SK-N-SH treated with all-trans-retinoic acid at 6 μM for 48 hours (cell line): ENCODE measurements around the gene LINGO1.

ENCODE experiments used
- ATAC-seq: fragments of 200-7000 bp; cut with Tn5 transposase; 3 replicates; pipeline ENCODE4 v1.9.1; 2020; ENCODE audit warnings: mild to moderate bottlenecking, moderate library complexity
- ARNTL ChIP-seq: fragments of 450-650 bp; formaldehyde crosslinking; IDR thresholded peaks from 2 replicates; pipeline ENCODE4 v1.5.0; 2020; ENCODE audit warnings: low read depth, mild to moderate bottlenecking, moderate library complexity, borderline replicate concordance
- CSDC2 ChIP-seq: fragments of 250-450 bp; sonication (Bioruptor Pico); IDR thresholded peaks from 2 replicates; pipeline ENCODE4 v1.5.0; 2020; ENCODE audit warnings: mild to moderate bottlenecking, moderate library complexity
- ESRRG ChIP-seq: fragments of 250-450 bp; sonication (Bioruptor Pico); IDR thresholded peaks from 2 replicates; pipeline ENCODE4 v1.6.1; 2021; ENCODE audit warnings: mild to moderate bottlenecking
- GLIS3 ChIP-seq: fragments of 250-450 bp; sonication (Bioruptor Pico); IDR thresholded peaks from 2 replicates; pipeline ENCODE4 v1.5.0; 2020; ENCODE audit warnings: mild to moderate bottlenecking, moderate library complexity
- ISL1 ChIP-seq: fragments of 250-450 bp; sonication (Bioruptor Pico); IDR thresholded peaks from 2 replicates; pipeline ENCODE4 v2.1.2; 2022; ENCODE audit warnings: mild to moderate bottlenecking, moderate library complexity
- PPARA ChIP-seq: fragments of 250-450 bp; sonication (Bioruptor Pico); IDR thresholded peaks from 2 replicates; pipeline ENCODE4 v1.5.0; 2020; ENCODE audit warnings: mild to moderate bottlenecking, borderline replicate concordance
- RARB ChIP-seq: fragments of 250-450 bp; sonication (Bioruptor Pico); IDR thresholded peaks from 2 replicates; pipeline ENCODE4 v1.8.0; 2021; ENCODE audit warnings: mild to moderate bottlenecking, moderate library complexity
- SNAI2 ChIP-seq: fragments of 250-450 bp; sonication (Bioruptor Pico); IDR thresholded peaks from 2 replicates; pipeline ENCODE4 v1.5.0; 2020; ENCODE audit warnings: mild to moderate bottlenecking, moderate library complexity
- TCF4 ChIP-seq: fragments of 250-450 bp; sonication (Bioruptor Pico); IDR thresholded peaks from 2 replicates; pipeline ENCODE4 v1.8.0; 2021; ENCODE audit warnings: mild to moderate bottlenecking, moderate library complexity, borderline replicate concordance
- ZC3H10 ChIP-seq: fragments of 250-450 bp; sonication (Bioruptor Pico); IDR thresholded peaks from 2 replicates; pipeline ENCODE4 v1.5.1; 2021; ENCODE audit warnings: mild to moderate bottlenecking, moderate library complexity
- ZFP3 ChIP-seq: fragments of 250-450 bp; sonication (Bioruptor Pico); IDR thresholded peaks from 2 replicates; pipeline ENCODE4 v1.5.0; 2020; ENCODE audit warnings: mild to moderate bottlenecking, moderate library complexity
- ZFP30 ChIP-seq: fragments of 450-650 bp; formaldehyde crosslinking; IDR thresholded peaks from 2 replicates; pipeline ENCODE4 v1.5.0; 2022; ENCODE audit warnings: mild to moderate bottlenecking, moderate library complexity
- ZNF565 ChIP-seq: fragments of 450-650 bp; formaldehyde crosslinking; conservative IDR thresholded peaks from 2 replicates; pipeline ENCODE4 v1.5.0; 2020; ENCODE audit warnings: low read depth, mild to moderate bottlenecking, moderate library complexity
- ZNF70 ChIP-seq: fragments of 450-650 bp; formaldehyde crosslinking; IDR thresholded peaks from 2 replicates; pipeline ENCODE4 v1.5.0; 2020; ENCODE audit warnings: mild to moderate bottlenecking, moderate library complexity
- TF ChIP-seq, protein P1 (sequence below): fragments of 250-450 bp; sonication (Bioruptor Pico); IDR thresholded peaks from 2 replicates; pipeline ENCODE4 v1.5.1; 2021; ENCODE audit warnings: mild to moderate bottlenecking, moderate library complexity
- TF ChIP-seq, protein P2 (sequence below): fragments of 250-450 bp; sonication (Bioruptor Pico); IDR thresholded peaks from 2 replicates; pipeline ENCODE4 v1.5.0; 2020; ENCODE audit warnings: mild to moderate bottlenecking, moderate library complexity
- TF ChIP-seq, protein P3 (sequence below): fragments of 250-450 bp; sonication (Bioruptor Pico); IDR thresholded peaks from 2 replicates; pipeline ENCODE4 v1.5.1; 2020; ENCODE audit warnings: low read depth, mild to moderate bottlenecking, moderate library complexity
- TF ChIP-seq, protein P4 (sequence below): fragments of 250-450 bp; sonication (Bioruptor Pico); IDR thresholded peaks from 2 replicates; pipeline ENCODE4 v1.8.0; 2020; ENCODE audit warnings: mild to moderate bottlenecking, moderate library complexity, borderline replicate concordance

Gene LINGO1

DNA sequence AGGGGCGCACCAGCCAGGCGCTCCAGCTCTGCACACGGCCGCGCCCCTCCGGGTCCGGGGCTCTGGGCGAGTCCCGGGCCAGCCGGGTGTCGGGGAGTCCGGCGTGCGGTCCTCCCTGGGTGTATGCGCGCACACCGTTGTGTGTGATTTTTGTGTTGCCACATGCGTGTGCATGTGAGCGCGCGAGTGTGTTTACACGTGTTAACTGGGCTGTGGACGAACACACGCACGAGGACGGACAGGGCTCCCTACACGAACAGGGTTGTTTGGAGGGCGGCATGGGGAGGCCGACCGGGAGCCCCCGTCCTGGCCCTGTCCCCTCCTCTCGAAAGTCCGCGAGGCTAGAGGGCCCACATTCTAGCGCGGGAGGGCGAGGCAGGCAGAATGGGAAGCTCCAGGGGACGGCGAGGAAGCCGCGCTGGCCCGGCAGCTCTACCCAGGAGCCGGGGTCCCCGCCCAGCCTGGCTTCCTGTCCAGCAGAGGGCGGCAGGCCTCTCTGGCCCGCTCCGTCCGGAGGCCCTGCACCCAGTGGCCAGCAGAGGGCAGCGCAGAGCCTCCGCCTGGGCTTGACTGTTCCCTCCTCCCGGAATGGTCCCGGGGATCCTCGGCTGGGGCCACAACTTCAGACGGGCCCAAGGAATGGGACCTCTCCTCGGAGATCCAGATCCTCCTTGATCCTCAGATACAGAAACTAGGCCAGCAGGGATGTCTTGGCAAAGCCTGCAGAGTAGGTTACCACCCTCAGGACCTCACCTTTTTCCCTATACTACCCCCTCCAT is 611 bp upstream of the LINGO1 start:
- ATAC-seq: peak; percentile 97
- no peak for TF ChIP-seq GLIS3
- no peak for TF ChIP-seq ARNTL (CRISPR knock-in tag)
- TF ChIP-seq, protein P1, sequence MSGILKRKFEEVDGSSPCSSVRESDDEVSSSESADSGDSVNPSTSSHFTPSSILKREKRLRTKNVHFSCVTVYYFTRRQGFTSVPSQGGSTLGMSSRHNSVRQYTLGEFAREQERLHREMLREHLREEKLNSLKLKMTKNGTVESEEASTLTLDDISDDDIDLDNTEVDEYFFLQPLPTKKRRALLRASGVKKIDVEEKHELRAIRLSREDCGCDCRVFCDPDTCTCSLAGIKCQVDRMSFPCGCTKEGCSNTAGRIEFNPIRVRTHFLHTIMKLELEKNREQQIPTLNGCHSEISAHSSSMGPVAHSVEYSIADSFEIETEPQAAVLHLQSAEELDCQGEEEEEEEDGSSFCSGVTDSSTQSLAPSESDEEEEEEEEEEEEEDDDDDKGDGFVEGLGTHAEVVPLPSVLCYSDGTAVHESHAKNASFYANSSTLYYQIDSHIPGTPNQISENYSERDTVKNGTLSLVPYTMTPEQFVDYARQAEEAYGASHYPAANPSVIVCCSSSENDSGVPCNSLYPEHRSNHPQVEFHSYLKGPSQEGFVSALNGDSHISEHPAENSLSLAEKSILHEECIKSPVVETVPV (CRISPR knock-in tag): no peak
- TF ChIP-seq ZC3H10: no peak
- TF ChIP-seq, protein P2, sequence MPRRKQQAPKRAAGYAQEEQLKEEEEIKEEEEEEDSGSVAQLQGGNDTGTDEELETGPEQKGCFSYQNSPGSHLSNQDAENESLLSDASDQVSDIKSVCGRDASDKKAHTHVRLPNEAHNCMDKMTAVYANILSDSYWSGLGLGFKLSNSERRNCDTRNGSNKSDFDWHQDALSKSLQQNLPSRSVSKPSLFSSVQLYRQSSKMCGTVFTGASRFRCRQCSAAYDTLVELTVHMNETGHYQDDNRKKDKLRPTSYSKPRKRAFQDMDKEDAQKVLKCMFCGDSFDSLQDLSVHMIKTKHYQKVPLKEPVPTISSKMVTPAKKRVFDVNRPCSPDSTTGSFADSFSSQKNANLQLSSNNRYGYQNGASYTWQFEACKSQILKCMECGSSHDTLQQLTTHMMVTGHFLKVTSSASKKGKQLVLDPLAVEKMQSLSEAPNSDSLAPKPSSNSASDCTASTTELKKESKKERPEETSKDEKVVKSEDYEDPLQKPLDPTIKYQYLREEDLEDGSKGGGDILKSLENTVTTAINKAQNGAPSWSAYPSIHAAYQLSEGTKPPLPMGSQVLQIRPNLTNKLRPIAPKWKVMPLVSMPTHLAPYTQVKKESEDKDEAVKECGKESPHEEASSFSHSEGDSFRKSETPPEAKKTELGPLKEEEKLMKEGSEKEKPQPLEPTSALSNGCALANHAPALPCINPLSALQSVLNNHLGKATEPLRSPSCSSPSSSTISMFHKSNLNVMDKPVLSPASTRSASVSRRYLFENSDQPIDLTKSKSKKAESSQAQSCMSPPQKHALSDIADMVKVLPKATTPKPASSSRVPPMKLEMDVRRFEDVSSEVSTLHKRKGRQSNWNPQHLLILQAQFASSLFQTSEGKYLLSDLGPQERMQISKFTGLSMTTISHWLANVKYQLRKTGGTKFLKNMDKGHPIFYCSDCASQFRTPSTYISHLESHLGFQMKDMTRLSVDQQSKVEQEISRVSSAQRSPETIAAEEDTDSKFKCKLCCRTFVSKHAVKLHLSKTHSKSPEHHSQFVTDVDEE (CRISPR knock-in tag): no peak
- no peak for TF ChIP-seq ZNF70 (CRISPR knock-in tag)
- 0 out of 2 replicates have a peak, but pooled peaks have one; percentile 39 for TF ChIP-seq ZFP3 (CRISPR knock-in tag)

DNA sequence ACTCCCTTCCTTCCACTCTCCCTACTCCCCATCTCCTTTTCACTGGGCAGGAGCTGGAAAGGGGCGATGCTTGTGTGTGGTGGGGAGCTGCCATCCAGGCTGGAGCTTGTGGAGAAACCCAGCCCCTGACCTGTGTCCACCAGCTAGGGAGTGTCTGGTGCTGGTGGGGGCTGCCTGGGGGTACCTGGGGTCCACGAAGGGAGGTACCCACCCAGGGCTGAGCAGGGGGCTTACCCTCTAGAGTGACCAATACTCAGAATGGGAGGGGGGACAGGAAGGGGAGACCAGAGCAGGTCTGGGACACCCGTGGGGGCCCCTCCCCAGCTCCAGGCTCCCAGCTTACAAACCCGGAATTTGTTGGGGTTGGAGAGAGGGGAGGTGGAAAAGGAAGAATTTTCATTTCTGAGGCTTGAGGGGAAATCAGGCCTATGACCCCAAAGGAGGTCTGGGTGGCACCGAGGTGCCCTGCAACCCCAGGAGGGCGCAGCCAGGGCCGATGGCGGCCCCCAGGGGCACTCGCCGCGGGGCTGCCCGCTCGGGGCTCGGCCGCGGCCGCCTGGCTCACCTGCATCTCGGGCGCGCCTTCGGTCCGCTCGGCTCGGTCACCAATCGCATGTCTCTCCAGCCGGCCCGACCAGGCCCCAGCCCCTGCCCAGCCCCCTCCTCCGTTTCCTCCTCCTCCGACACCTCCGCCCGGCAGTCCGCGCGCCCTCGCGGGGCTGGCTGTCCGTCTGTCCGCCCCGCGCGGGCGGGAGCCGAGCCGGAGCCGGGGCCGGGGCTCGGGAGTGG is 773 bp downstream of the LINGO1 start:
- ATAC-seq: no peak
- no peak for TF ChIP-seq PPARA (CRISPR knock-in tag)
- TF ChIP-seq, protein P2 (CRISPR knock-in tag): no peak
- TF ChIP-seq, protein P3, sequence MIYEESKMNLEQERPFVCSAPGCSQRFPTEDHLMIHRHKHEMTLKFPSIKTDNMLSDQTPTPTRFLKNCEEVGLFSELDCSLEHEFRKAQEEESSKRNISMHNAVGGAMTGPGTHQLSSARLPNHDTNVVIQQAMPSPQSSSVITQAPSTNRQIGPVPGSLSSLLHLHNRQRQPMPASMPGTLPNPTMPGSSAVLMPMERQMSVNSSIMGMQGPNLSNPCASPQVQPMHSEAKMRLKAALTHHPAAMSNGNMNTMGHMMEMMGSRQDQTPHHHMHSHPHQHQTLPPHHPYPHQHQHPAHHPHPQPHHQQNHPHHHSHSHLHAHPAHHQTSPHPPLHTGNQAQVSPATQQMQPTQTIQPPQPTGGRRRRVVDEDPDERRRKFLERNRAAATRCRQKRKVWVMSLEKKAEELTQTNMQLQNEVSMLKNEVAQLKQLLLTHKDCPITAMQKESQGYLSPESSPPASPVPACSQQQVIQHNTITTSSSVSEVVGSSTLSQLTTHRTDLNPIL (CRISPR knock-in tag): no peak
- TF ChIP-seq SNAI2 (CRISPR knock-in tag): no peak
- TF ChIP-seq, protein P4, sequence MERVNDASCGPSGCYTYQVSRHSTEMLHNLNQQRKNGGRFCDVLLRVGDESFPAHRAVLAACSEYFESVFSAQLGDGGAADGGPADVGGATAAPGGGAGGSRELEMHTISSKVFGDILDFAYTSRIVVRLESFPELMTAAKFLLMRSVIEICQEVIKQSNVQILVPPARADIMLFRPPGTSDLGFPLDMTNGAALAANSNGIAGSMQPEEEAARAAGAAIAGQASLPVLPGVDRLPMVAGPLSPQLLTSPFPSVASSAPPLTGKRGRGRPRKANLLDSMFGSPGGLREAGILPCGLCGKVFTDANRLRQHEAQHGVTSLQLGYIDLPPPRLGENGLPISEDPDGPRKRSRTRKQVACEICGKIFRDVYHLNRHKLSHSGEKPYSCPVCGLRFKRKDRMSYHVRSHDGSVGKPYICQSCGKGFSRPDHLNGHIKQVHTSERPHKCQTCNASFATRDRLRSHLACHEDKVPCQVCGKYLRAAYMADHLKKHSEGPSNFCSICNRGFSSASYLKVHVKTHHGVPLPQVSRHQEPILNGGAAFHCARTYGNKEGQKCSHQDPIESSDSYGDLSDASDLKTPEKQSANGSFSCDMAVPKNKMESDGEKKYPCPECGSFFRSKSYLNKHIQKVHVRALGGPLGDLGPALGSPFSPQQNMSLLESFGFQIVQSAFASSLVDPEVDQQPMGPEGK (CRISPR knock-in tag): no peak
- no peak for TF ChIP-seq ZNF70 (CRISPR knock-in tag)
- no peak for TF ChIP-seq ZFP30 (CRISPR knock-in tag)
- TF ChIP-seq GLIS3: no peak
- no peak for TF ChIP-seq ISL1 (CRISPR knock-in tag)
- no peak for TF ChIP-seq TCF4 (CRISPR knock-in tag)
- TF ChIP-seq, all 23 proteins: peak for 0

DNA sequence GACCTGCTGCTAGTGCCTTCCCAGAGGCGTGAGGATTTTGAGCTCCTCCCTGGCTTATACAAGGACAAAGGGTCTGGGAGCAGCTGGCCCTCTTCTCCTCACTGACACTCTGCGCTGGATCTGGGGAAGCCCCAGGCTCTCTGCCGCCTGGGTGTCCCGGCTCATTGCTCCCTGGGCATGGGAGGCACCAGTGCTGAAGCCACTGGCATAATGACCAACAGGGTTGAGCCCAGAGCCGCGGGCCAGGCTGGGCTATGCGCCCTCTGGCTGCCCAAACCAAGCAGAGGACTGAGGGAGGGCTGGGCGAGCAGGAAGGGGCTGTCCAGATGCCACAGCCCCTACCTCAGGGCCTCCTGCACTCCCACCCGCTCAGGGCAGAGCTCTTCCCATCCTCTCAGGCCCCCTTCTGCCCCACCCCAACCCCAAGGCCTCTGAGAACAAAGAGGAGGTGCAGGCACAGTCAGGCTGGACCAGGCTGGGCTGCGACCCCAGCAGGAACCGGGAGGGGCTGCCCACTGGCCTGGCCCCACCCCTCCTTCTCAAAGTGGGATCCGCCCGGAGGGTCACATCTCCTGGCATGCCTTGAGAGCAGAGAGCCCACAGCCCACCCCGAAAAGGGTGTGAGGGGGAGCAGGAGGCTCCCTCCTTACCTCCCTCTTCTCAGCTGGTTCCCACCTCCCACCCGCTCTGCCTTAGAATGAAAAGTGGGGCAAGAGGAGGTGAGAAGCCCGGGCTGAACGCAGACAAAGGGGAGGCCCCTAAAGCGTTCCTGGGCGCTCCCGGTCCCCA is 1.6 kb downstream of the LINGO1 start:
- no peak for ATAC-seq
- TF ChIP-seq, protein P1 (CRISPR knock-in tag): no peak
- TF ChIP-seq RARB (no peak), ZFP30 (CRISPR knock-in tag) (no peak), ESRRG (no peak), ZNF565 (no peak), ZNF70 (CRISPR knock-in tag) (no peak), ZFP3 (CRISPR knock-in tag) (no peak), CSDC2 (no peak)
- TF ChIP-seq, protein P4 (CRISPR knock-in tag): no peak
- TF ChIP-seq, protein P3 (CRISPR knock-in tag): no peak
